SK-N-MC (cell line): ENCODE measurements around the gene TAF11L10.
"Not testable (repeated sequence)": the region's sequence is repeated elsewhere in the genome, so short reads cannot be mapped to it uniquely, and the experiment has no call there.

Experiments used
- DNase-seq: peaks from one replicate; pipeline ENCODE4 v3.0.0-alpha.2; 2011; ENCODE audit warnings: low read depth, low spot score
- H3K27ac ChIP-seq: fragments of 200-600 bp; sonication (generic); 2 replicates; pipeline ENCODE4 v1.5.1; 2016; ENCODE audit warnings: mixed run types
- H3K36me3 ChIP-seq: fragments of 200-600 bp; sonication (generic); 2 replicates; pipeline ENCODE4 v1.6.1; 2017; ENCODE audit warnings: antibody characterized with exemption, low read length, mixed read lengths; ENCODE audit not compliant: insufficient read depth
- H3K4me3 ChIP-seq: fragments of 200-600 bp; sonication (generic); 2 replicates; pipeline ENCODE4 v1.5.1; 2016
- H3K9ac ChIP-seq: fragments of 200-600 bp; sonication (generic); 2 replicates; pipeline ENCODE4 v1.8.0; 2017; ENCODE audit warnings: mixed run types, mixed read lengths; ENCODE audit not compliant: insufficient read length
- H3K9me3 ChIP-seq: fragments of 200-600 bp; sonication (generic); 2 replicates; pipeline ENCODE4 v1.6.1; 2017; ENCODE audit warnings: low read depth, mild to moderate bottlenecking, antibody characterized with exemption, low read length, moderate library complexity, mixed read lengths
- EZH2 ChIP-seq: fragments of 200-600 bp; sonication (generic); IDR thresholded peaks from one replicate; pipeline ENCODE4 v1.6.1; 2017; ENCODE audit warnings: antibody characterized with exemption
- FOXP2 ChIP-seq: optimal IDR thresholded peaks from 2 replicates; pipeline ENCODE3; 2011; ENCODE audit warnings: mild to moderate bottlenecking, moderate library complexity; ENCODE audit not compliant: insufficient read depth; ENCODE audit errors: extremely low read length, control extremely low read depth
- POLR2AphosphoS5 ChIP-seq: IDR thresholded peaks from 2 replicates; pipeline ENCODE4 v1.6.1; 2012; ENCODE audit warnings: mild to moderate bottlenecking, low read depth, low read length, borderline replicate concordance

TAF11L10 gene

GRCh38 chr5:17597728-17598127 is at the start of gene TAF11L10:
TAF11L10 (minus strand) TSS chr5:17597828.
- H3K27ac ChIP-seq, H3K9ac ChIP-seq, H3K36me3 ChIP-seq: not testable (repeated sequence)

GRCh38 chr5:17634160-17634559 is 36.5 kb upstream of the TAF11L10 start, which contains the start of gene TAF11L14:
TAF11L14 (plus strand) TSS chr5:17634460.
- Histone ChIP-seq H3K36me3 (no peaks in the 10 kb centered on the region), H3K9me3 (no peaks in the 10 kb centered on the region), H3K27ac (no peak within 1 kb of the TSS), H3K4me3 (no peak within 1 kb of the TSS), H3K9ac (no peak within 1 kb of the TSS)
- TF ChIP-seq POLR2AphosphoS5 (no peak), EZH2 (no peak), FOXP2 (no peak)
- no peak for DNase-seq

More at GRCh38 chr5:17597728-17598127, at the start of gene TAF11L10:
- not testable (repeated sequence) for H3K9me3 ChIP-seq, H3K4me3 ChIP-seq, DNase-seq

- not testable (repeated sequence) for H3K9ac ChIP-seq, DNase-seq, H3K9me3 ChIP-seq, H3K27ac ChIP-seq, H3K4me3 ChIP-seq, H3K36me3 ChIP-seq
These were observed 34.2 kb upstream of the TAF11L10 start, which contains the start of gene TAF11L13 for GRCh38 chr5:17631788-17632187. TAF11L13 (plus strand) TSS chr5:17632088.

GRCh38 chr5:17625686-17626085 is 28.1 kb upstream of the TAF11L10 start:
- no peak for DNase-seq
- Histone ChIP-seq H3K27ac (no peak overlapping the region), H3K36me3 (no peaks in the 10 kb centered on the region), H3K9me3 (no peaks in the 10 kb centered on the region), H3K4me3 (no peak overlapping the region), H3K9ac (no peak overlapping the region)
- TF ChIP-seq POLR2AphosphoS5 (no peak), EZH2 (no peak), FOXP2 (no peak)

- Histone ChIP-seq H3K4me3 (no peak overlapping the region), H3K9me3 (no peaks in the 10 kb centered on the region), H3K9ac (no peak overlapping the region), H3K27ac (no peak overlapping the region), H3K36me3 (no peaks in the 10 kb centered on the region)
- no peak for DNase-seq
- TF ChIP-seq EZH2 (no peak), POLR2AphosphoS5 (no peak), FOXP2 (no peak)
These were observed 23.0 kb upstream of the TAF11L10 start for GRCh38 chr5:17620627-17621026.

- Histone ChIP-seq H3K4me3 (no peak overlapping the region), H3K9me3 (no peaks in the 10 kb centered on the region), H3K36me3 (no peaks in the 10 kb centered on the region), H3K27ac (no peak overlapping the region), H3K9ac (no peak overlapping the region)
- TF ChIP-seq EZH2 (no peak), FOXP2 (no peak), POLR2AphosphoS5 (no peak)
- DNase-seq, result no peak
These were observed 21.7 kb upstream of the TAF11L10 start for GRCh38 chr5:17619354-17619753.

GRCh38 chr5:17614872-17615605 is 17.4 kb upstream of the TAF11L10 start:
- no peak overlapping the region for H3K4me3 ChIP-seq
- no peaks in the 10 kb centered on the region for H3K9me3 ChIP-seq
- DNase-seq, result no peak
- H3K9ac ChIP-seq, result no peak overlapping the region
- no peaks in the 10 kb centered on the region for H3K36me3 ChIP-seq
- TF ChIP-seq POLR2AphosphoS5 (no peak), FOXP2 (no peak), EZH2 (no peak)
- H3K27ac ChIP-seq, result no peak overlapping the region

GRCh38 chr5:17610092-17610491 is 12.5 kb upstream of the TAF11L10 start, which contains the start of gene TAF11L12:
TAF11L12 (plus strand) TSS chr5:17610392.
- H3K9me3 ChIP-seq, H3K27ac ChIP-seq, H3K36me3 ChIP-seq, H3K4me3 ChIP-seq, DNase-seq, H3K9ac ChIP-seq: not testable (repeated sequence)

GRCh38 chr5:17607461-17607860 is 9.8 kb upstream of the TAF11L10 start:
- H3K9me3 ChIP-seq, H3K36me3 ChIP-seq, DNase-seq, H3K9ac ChIP-seq, H3K27ac ChIP-seq, H3K4me3 ChIP-seq: not testable (repeated sequence)
